ENCODE data around the gene TPRG1L.
"Not testable (repeated sequence)": the region's sequence is repeated elsewhere in the genome, so short reads cannot be mapped to it uniquely, and the experiment has no call there.

Gene TPRG1L

DNA sequence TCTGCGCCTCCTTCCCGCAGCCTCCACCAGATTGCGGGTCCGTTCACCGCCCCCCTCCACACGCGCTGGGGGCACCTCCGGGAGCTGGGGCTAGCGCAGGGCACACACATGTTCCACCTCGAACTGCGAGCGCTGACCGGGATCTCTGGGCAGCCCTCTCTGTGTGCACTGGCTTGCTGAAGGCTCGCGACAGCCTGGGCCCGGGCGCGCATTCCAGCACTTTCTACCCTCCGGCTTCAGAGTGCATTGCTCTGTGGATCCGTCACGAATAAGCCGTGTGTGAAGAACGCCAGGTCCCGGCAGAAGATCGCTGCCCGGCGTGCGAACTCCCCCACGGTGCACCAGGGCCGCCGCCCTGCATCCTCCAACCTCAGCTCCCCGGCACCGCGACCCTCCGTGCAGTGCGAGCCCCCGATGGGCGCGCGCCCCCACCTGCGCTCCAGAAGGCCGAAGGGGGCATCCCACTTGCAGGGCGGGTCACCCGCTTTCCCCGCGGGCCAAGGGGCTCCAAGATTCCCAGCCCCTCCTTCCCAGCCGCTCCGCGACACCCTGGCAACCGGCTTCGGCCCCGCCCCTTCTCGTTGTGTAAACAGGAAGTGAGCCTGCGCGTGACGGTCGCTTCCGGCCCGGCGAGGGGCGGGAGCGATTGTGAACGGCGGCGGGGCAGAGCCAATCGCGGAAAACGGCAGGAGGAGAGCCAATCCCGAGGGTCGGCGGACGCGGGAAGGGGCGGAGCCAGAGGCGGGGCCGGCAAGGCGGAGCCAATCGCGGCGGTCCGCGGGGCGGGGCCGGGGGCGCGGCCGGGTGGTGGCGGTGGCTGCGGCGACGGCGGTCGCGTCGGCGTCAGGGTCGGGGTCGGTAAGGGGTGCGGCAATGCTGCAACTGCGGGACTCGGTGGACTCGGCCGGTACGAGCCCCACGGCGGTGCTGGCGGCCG is at the start of gene TPRG1L:
TSS of gene TPRG1L (plus strand) at position 816 of the 937 bp plus-strand sequence. CDS start at position 874, 58 bp downstream.
- DNase-seq: peak; percentile 80

DNA sequence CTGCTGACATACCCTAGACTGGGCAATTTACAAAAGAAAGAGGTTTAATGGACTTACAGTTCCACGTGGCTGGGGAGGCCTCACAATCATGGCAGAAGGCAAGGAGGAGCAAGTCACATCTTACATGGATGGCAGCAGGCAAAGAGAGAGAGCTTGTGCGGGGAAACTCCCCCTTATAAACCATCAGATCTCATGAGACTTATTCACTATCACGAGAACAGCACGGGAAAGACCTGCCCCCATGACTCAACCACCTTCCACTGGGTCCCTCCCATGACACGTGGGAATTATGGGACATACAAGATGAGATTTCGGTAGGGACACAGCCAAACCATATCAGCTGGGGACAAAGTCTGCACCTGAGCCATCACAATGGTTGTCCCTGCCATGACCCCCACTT is 49.3 kb upstream of the TPRG1L start:
- not testable (repeated sequence) for DNase-seq

DNA sequence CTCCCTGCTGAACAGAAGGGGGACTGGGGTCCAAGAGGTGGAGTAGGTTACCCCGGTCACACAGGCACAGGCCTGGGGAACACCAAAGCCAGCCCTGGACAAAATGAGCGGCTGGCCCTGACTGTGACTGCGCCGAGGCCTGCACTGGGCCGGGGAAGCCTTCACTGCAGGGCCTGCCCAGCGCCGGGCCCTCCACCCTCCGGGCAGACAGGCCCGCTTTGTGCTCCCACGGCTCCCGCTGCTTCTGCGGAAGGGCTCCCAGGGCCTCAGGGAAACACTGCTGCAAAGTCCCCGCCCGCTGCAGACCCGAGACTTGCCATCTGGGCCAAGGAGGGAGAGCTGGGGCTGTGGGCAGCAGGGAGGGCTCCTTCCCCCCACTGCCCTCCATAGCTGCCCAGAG is 48.8 kb upstream of the TPRG1L start:
- no peak for DNase-seq

DNA sequence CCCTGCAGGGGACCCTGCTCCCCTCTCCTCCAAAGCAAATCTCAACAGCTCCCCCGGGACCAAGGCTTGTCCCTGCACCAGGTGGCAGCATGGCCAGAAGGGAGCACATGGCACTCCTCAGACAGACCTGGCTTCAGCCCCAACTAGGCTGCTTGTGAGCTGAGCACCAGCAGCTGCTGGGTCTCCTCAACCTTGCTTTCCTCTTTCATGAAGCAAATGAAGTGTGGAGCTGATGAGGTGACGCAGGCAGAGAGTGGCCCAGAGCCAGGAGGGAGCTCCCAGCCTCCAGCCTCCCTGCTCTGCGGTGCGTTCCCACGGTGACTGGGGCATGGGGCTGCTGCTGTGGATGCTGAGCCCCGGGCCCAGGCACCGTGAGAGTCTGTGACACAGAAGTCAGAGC is 47.5 kb upstream of the TPRG1L start:
- no peak for DNase-seq

DNA sequence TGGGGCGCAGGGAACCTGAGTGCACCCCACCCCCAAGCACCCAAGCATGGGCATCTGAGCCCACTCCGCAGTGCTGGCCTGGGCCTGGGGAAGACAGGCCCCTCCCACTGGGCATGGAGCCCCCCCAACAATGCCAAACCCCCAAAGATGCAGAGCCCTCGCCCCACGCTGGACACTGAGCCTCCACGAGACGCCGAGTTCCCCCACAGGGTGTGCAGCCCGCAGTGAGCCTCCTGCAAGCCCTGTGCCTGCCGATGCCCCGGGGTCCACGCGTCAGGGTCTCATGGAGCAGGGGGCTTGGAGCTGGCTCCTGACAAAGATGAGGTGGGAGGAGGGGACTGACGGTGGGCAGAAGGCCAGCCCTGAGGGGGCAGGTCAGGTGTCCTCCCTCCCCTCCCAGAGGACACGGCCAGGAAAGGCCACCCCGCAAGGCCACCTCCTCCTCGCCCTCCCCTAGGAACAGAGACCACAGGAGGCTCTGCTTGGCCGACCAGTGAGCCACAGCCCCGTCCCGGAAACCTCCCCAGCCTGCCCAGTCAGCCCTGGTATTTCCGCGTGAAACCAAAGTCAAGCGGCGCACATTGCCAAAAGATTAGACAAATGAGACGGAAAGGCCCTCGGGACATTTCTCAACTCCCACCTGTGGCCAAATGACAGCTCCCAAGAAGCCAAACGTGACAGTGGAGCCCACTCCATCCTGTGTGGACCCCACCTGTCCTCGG is 46.9 kb upstream of the TPRG1L start:
- DNase-seq: no peak

DNA sequence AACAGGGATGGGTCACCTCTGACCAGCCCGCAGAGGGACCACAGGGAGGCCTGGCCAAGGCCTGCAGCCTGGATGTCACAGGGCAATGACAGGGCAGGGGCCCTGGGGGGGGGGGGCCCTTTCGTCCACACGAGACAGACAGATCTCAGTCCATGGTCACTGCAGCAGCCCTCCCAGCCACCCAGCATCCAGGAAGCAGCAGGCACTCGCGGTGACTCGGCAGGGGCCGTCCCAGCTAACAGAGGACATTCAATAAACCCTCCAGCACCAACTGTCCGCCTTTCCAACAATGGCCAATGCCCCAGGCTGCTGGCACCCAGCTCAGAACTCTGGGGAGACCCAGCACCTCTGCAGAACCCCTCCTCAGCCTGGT is 46.4 kb upstream of the TPRG1L start:
- DNase-seq: no peak

DNA sequence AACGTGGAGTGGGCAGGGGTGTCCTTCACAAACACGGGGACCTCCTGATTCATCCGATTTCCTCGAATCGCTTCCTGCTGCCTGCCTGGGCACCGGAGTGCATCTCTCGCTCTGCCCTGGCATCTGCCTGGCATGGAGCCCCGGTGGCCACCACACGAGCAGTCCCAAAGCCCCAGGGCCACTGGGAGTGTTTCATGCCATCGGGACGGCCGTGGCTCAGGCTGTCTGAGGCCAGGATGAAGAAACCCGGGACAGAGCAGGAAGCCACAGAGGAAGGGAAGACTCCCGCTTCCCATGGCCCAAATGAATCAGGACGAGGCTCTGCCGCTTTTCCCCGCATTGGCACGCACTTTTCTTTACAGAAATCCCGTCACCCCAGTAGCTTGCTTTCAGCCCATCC is 45.9 kb upstream of the TPRG1L start:
- DNase-seq: no peak

DNA sequence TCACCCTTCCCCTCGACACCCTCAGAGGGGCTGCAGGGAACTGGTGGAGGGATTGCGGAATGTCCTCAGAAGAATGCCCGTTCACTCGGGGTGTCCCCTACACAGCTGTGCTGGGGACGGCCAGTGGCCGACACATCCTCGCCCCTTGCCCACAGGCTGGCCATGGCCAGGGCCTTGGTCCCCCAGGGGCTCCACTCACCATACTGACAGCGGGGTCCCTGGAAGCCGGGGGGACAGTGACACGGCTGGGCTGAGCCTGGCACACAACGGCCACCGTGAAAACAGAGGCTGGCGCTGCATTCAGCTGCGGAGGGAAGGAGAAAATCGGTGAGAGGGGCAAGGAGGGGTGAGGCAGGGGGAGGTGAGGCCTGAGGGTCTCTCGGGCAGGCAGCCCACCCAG is 45.2 kb upstream of the TPRG1L start:
- DNase-seq: no peak

DNA sequence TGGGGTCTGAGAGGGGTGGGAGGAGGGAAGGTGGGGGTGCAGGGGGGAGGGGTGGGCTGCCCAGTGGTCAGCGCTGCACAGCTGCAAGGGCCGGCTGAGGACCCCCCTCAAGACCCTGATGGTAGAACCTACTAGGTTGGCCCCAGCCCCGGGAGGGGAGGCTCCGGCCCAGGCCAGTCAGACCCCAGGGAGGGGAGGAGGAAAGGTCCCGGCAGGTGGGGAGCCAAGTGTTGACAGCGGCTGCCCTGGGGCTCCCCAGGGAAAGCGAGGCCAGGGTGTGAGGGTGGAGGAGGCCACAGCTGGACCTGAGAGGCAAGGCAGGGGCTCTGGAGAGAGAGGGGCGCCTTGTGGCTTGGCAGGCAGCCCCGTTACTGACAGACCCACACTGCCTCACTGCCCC is 44.6 kb upstream of the TPRG1L start:
- DNase-seq: no peak

DNA sequence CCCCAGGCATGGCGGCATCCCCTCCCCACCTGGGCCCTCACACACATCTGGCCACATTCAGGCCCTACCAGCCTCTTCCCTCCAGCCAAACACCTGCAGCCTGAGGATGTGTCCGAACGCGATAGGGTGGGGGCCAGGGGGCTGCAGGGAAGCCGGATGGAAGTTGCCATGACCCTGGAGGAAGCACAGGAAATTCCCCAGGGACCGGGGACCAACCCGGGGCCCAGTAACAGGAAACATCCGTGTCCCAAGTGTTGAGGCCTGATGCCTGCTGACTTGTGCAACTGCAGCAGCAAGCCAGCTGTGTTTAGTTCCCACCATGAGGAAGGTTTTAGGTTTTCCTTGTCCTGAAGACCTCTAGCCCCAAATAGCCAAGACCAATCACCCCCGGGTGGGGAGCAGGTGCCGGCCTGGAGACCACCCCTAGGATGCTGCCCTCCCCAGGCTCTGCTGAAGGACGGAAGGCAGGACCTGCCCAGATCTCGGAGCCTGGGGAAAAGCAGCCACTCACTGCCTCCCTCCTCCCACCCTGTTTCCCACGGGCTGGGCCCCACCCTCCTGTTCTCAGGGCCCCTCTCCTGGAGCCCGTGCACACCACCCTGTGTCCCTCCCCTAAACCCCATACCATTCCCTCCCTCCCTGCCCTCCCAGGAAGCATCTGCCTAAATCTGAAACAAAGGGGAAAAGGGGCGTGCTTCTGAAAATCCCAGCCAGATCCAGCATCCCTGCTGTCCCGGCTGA is 43.3 kb upstream of the TPRG1L start:
- DNase-seq: no peak

DNA sequence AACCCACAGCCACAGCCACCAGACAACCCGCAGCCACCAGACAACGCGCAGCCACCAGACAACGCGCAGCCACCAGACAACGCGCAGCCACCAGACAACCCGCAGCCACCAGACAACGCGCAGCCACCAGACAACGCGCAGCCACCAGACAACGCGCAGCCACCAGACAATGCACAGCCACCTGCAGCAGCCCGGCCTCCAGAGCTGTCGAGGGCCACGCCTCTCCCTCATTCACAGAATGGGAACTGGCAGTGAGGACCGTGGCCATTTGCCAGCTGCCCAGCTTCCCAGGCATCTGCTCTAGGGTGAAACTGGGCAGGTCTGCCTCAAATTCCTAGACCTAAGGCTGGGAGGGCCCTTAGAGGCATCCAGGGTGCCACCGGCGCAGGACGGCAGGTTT is 41.1 kb upstream of the TPRG1L start:
- DNase-seq: not testable (repeated sequence)

DNA sequence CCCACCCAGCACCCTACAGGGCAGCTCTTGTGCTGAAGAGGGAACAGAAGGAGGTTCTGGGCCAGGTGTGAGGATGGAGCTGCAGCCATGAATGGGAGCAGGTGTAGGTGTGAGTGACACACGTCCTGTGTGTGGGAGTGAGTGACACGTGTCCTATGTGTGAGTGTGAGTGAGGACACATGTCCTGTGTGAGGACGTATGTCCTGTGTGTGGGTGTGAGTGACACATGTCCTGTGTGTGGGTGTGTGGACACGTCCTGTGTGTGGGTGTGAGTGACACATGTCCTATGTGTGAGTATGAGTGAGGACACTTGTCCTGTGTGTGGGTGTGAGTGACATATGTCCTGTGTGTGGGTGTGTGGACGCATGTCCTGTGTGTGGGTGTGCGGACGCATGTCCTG is 39.9 kb upstream of the TPRG1L start:
- DNase-seq: no peak

DNA sequence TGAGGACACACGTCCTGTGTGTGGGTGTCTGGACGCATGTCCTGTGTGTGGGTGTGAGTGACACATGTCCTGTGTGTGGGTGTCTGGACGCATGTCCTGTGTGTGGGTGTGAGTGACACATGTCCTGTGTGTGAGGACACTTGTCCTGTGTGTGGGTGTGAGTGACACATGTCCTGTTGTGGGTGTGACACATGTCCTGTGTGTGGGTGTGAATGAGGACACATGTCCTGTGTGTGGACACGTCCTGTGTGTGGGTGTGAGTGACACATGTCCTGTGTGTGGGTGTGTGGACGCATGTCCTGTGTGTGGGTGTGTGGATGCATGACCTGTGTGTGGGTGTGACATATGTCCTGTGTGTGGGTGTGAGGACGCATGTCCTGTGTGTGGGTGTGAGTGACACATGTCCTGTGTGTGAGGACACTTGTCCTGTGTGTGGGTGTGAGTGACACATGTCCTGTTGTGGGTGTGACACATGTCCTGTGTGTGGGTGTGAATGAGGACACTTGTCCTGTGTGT is 39.4 kb upstream of the TPRG1L start:
- not testable (repeated sequence) for DNase-seq

DNA sequence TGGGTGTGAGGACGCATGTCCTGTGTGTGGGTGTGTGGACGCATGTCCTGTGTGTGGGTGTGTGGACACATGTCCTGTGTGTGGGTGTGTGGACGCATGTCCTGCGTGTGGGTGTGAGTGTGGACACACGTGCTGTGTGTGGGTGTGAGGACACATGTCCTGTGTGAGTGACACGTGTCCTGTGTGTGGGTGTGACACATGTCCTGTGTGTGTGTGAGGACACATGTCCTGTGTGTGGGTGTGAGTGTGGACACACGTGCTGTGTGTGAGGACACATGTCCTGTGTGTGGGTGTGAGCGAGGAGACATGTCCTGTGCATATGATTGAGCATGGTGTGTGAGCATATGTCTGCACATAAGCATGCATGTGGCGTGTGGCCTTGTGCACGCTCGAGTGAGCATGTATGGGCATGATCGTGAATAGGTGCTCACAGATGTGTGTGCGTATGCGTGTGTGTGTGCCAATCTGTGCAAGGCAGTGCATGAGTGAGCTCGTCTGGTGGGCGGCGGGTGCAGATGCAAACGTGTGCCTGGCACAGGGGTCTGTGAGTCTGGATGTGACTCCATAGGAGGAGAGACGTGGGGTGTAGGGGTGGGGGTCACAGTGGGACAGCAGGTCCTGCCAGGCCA is 38.8 kb upstream of the TPRG1L start:
- DNase-seq: no peak

DNA sequence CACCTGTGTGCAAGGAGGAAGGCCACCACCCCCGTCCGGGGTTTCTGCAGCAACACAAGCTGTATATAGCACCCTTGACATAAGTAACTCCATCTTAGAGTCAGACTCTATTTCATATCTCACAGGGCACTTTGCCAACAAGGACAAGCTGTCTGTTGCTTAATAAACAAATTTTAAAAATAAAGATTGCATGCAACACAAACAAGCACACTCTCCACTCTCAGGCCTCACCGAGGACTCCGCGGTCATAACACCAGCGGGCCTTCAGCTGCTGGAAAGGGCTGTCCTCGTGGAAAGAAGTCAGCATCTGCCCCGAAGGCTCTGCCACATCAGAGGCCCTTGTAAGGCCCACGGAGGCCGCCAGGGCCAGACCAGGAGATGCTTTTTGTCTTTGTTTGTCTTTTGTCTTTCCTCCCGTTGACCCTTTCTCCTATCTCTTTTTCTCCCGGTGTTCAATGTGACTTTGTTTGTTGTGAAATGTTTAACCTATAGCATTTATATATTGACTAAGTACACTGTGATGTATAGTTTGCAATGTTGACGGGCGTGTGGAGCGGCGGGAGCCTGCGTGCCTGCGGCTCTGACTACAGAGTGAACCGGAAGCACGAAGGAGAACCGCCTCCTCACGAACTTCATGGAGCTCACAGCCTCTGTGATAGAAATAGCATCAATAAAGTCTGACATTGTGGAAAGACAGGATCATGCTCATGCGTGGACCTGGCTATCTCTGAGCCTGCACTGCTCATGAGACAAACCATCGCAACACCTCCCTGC is 37.6 kb upstream of the TPRG1L start:
- DNase-seq: no peak

DNA sequence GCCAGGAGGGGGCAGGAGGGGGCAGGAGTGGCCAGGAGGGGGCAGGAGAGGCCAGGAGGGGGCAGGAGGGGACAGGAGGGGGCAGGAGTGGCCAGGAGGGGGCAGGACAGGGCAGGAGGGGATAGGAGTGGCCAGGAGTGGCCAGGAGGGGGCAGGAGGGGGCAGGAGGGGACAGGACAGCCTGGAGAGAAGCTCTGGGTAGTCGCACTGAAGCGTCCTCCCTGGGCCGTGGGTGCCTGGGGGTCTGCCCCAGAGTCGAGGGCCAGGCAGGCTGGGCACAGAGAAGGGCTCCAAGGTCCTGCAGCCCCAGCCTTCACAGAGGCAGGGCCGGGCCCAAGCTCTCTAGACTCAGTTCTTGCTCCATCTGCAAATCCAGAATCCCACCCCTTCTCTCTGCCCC is 36.4 kb upstream of the TPRG1L start:
- no peak for DNase-seq

DNA sequence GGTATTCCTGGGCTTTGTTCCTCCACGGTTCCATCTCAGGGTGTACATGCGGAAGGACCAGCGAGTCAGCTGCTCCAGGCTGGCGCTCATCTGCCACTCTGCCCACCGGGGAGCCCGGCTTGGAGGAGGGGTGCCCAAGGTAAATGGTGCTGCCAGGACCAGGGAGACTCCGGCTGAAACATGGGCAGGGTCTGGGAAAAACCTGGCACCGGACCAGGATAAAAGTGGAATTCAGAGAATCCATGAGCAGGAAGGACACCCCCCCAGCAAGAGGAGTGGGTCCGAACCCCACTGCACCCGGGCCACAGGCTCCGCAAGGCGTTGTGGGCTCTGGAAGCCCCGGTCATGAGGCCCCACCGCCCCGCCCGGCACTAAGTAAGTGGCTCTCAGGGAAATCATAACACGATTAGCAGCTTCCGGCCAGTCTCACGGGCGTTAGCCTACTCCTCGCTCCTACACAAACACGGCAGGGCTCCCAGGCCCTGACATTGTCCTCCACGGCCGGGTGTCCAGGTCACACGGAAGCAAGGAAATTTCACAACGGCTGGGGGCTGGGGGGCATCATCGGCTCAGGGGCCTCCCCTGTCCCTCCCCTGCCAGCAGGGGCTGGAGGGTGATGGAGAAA is 34.6 kb upstream of the TPRG1L start:
- DNase-seq: no peak

DNA sequence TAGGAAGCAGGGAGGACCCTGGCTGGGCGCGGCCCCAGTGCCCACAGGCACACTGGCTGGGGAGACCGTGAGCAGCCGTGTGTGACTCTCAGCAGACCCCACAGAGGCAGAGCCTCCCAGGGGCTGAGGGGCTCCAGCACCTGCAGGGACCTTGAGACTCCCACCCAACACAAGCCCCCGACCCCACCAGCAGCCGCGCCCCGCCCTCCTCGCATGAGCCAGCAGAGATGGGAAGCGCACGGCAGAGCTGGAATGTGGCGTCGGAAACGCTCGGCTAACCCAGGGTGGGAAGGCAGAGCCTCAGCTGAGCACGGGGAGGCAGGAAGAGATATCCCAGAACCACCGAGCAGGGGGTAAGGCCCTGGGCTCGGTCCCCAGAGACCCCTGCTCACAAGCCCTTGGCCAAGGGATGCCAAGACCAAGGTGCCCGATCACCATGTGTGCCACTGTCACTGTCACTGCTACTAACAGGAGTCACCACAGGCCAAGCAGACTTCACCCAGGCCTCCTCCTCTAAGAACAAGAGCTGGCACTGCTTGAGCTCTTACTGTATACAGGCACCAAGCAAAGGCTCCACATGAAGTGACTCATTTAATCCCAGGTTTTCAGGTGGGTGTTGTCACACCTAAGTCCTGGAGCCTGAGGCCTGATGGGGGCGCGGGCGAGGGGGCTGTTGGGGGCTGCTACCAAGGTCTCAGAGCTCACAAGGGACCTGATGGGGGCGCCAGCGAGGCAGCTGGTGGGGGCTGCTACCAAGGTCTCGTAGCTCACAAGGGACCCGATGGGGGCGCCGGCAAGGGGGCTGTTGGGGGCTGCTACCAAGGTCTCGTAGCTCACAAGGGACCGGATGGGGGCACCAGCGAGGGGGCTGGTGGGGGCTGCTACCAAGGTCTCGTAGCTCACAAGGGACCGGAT is 33.6 kb upstream of the TPRG1L start:
- no peak for DNase-seq

DNA sequence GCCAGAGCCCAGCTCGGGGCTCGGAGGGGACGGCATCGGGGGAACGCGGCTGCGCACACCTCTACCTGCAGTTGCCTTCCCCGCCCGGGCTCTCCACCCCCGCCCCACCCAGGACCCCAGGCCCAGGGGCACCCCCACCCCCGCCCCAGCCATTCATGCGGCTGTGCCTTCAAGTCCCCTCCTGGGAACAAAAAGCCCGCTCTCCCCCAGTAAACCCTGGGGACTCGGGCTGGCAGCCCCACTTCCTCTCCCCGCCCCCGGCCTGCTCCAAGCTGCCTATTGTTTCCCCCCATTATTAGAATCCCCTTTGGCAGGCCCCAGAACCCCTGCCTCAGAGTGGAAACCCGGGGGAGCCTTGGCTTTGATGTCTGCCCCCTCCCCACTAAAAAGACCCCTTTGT is 31.5 kb upstream of the TPRG1L start:
- no peak for DNase-seq

DNA sequence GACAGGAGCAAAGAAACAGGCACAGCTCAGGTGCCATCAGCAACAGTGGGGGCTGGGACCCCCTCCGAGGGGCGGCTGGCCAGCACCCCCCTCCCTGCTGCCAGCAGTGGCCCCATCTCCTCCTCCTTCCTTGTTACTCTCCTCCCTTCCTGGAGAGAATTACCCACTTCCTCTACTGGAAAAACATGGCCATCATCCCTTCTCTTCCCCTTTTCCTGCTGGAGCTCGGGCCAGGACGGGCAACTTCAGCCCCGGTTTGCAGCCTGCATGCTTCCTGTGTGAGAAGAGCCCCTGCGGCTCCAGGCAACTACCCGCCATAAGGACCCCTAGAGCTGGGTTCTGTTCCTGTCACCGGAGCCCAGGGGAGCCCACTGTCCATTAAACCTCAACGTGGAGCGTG is 31.1 kb upstream of the TPRG1L start:
- DNase-seq: no peak

Measured in NCI-H748 treated with DMSO at 0.1 percent for 48 hours (cell line).